Natural killer cell (primary cell): ENCODE data around the gene C18orf63. TPM values are rescaled to one million over a fixed set of nuclear protein-coding genes. Genes with fewer than 3 reads are reported as not detected.

Experiments
- ATAC-seq, 3 donors: fragments of 150-1000 bp in 2 of 3; fragments of 200-7000 bp in 1 of 3; cut with Tn5 transposase; 1 replicate in 1 of 3; 2 replicates in 2 of 3; pipeline ENCODE4 v1.10.0; 2021; ENCODE audit warnings: mild to moderate bottlenecking in 2 of 3, moderate library complexity in 2 of 3
- DNase-seq, 2 donors: peaks; one replicate each; pipeline versions ENCODE4 v3.0.0 to v3.0.0-alpha.2; 2013 to 2021; ENCODE audit warnings: mixed read lengths in 1 of 2
- H3K27ac ChIP-seq: one replicate; pipeline ENCODE4 v1.5.1; 2013; ENCODE audit warnings: mild to moderate bottlenecking, low read length
- H3K27me3 ChIP-seq: one replicate; pipeline ENCODE4 v1.6.1; 2013; ENCODE audit warnings: low read length; ENCODE audit not compliant: control insufficient read depth, insufficient read depth
- H3K36me3 ChIP-seq: one replicate; pipeline ENCODE4 v1.6.1; 2013; ENCODE audit warnings: low read length; ENCODE audit not compliant: control insufficient read depth, insufficient read depth
- H3K4me1 ChIP-seq: one replicate; pipeline ENCODE4 v1.6.1; 2013; ENCODE audit warnings: low read length; ENCODE audit not compliant: control insufficient read depth, insufficient read depth
- H3K4me3 ChIP-seq: one replicate; pipeline ENCODE4 v1.5.1; 2013; ENCODE audit warnings: low read length
- H3K9me3 ChIP-seq: one replicate; pipeline ENCODE4 v1.6.1; 2013; ENCODE audit warnings: low read length; ENCODE audit not compliant: control insufficient read depth, insufficient read depth
- H3K27ac Mint-ChIP-seq, 2 donors: one replicate each; pipeline ENCODE4 v1.8.0; 2022; ENCODE audit warnings: mild to moderate bottlenecking in 2 of 2, mixed read lengths in 2 of 2, moderate library complexity in 1 of 2
- H3K27me3 Mint-ChIP-seq, 2 donors: one replicate each; pipeline ENCODE4 v1.8.0; 2022; ENCODE audit warnings: low read depth in 2 of 2, mixed read lengths in 2 of 2
- H3K36me3 Mint-ChIP-seq: one replicate; pipeline ENCODE4 v1.8.0; 2022; ENCODE audit warnings: mixed read lengths
- H3K4me1 Mint-ChIP-seq, 2 donors: one replicate each; pipeline ENCODE4 v1.8.0; 2022; ENCODE audit warnings: mixed read lengths in 2 of 2
- H3K4me3 Mint-ChIP-seq: one replicate; pipeline ENCODE4 v1.8.0; 2022; ENCODE audit warnings: mild to moderate bottlenecking, moderate library complexity, mixed read lengths
- H3K9me3 Mint-ChIP-seq, 2 donors: one replicate each; pipeline ENCODE4 v1.8.0; 2022; ENCODE audit warnings: mixed read lengths in 2 of 2
- WGBS: methylation state at CpG from one replicate; pipeline ENCODE4 v1.1.7; 2013; ENCODE audit warnings: missing lambda C conversion rate; ENCODE audit not compliant: insufficient coverage; 5-methylcytosine and 5-hydroxymethylcytosine counted together
- intact Hi-C: fragments of 100-400 bp; cut with micrococcal nuclease; formaldehyde crosslinking; loops from one replicate; pipeline ENCODE4 v1.14.2; 2022
- total RNA-seq, 4 donors: library from RNA; stranded (reverse); fragments of 120-200 nt in 1 of 4; gene quantifications; one replicate each; pipeline versions ENCODE4 v1.2.3 to v1.2.4, GENCODE V29; 2013 to 2022
- TF ChIP-seq, protein P1 (sequence below): fragments of 200-600 bp; IDR thresholded peaks from one replicate; pipeline ENCODE4 v1.8.0; 2022; ENCODE audit warnings: antibody characterized with exemption

Gene C18orf63
- total RNA-seq, 3 donors from 2014 or later (not counting 1 experiment from before 2014, with no cell fraction given), result not detected

DNA sequence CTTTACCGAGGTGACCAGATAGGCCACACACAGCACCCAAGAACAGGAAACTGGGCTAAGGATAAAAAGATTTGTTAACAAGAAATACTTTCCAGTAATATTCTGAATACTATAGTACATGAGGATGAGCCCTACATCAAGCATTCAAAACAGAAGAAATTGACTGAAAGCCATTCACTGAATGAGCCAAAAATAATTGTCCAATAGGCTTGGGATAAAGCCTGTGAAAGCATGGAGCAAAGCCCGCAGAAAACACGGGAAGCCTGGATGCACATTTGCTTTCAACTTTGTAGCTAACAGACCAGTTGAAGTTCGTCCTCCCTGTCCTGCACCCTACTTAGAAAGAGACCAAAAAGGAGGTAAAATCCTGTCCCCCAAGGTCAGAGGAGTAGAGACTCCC is 85.2 kb downstream of the C18orf63 start:
- Histone ChIP-seq H3K27me3 (no peaks in the 10 kb centered on the region), H3K36me3 (no peaks in the 10 kb centered on the region), H3K27ac (no peak overlapping the region), H3K4me1 (peaks cover 3% of the 10 kb centered on the region), H3K4me3 (no peak overlapping the region), H3K9me3 (no peaks in the 10 kb centered on the region)
- ATAC-seq (no peak), DNase-seq (no peak)
- TF ChIP-seq, protein P1, sequence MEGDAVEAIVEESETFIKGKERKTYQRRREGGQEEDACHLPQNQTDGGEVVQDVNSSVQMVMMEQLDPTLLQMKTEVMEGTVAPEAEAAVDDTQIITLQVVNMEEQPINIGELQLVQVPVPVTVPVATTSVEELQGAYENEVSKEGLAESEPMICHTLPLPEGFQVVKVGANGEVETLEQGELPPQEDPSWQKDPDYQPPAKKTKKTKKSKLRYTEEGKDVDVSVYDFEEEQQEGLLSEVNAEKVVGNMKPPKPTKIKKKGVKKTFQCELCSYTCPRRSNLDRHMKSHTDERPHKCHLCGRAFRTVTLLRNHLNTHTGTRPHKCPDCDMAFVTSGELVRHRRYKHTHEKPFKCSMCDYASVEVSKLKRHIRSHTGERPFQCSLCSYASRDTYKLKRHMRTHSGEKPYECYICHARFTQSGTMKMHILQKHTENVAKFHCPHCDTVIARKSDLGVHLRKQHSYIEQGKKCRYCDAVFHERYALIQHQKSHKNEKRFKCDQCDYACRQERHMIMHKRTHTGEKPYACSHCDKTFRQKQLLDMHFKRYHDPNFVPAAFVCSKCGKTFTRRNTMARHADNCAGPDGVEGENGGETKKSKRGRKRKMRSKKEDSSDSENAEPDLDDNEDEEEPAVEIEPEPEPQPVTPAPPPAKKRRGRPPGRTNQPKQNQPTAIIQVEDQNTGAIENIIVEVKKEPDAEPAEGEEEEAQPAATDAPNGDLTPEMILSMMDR, result no peak
- Mint-ChIP-seq H3K4me3 (no peak overlapping the region), H3K27ac (no peak overlapping the region), H3K36me3 (no peaks in the 10 kb centered on the region), H3K9me3 (no peaks in the 10 kb centered on the region), H3K4me1 (no peaks in the 10 kb centered on the region), H3K27me3 (peaks cover 19 to 21% of the 10 kb centered on the region in 2 donors)
- intact Hi-C loops, result no loop called here
- 75% methylated on average over 4 of the region's 4 CpGs for WGBS

DNA sequence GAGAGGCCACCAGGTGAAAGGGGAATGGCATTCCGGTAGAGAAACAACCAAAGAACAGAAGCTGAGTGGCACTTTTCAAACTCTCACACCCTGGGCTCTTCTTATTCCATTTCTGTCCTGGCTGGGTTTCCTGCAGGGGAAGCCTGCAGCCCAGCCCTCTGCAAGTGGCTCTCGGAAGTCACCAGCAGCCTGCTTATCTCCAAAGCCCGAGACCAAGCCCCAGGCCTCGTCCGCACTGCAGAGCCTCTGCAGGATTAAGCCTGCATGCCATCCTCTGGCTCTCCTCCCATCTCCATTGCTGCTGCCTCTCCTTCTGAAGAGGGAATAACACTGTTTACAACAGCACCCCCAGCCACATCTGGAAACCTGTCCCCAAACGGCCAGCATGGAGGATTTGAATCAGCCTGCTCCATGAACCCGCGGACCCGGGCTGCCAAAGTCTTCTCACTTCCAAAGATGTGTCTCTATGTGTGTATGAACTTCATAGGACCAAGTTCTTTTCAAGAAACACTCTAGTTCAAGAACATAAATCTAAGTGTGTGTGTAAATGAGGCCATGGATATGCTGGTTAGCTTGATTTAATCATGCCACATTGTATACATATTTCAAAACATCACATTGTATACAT is 87.3 kb downstream of the C18orf63 start:
- Histone ChIP-seq H3K36me3 (no peaks in the 10 kb centered on the region), H3K4me3 (no peak overlapping the region), H3K9me3 (no peaks in the 10 kb centered on the region), H3K4me1 (peaks cover 3% of the 10 kb centered on the region), H3K27me3 (no peaks in the 10 kb centered on the region), H3K27ac (no peak overlapping the region)
- TF ChIP-seq, protein P1, result no peak
- H3K36me3 Mint-ChIP-seq, result no peaks in the 10 kb centered on the region
- H3K9me3 Mint-ChIP-seq, result no peaks in the 10 kb centered on the region
- WGBS, result 86% methylated on average over 9 of the region's 9 CpGs
- H3K4me1 Mint-ChIP-seq, result peaks cover 7% of the 10 kb centered on the region in 2 donors
- H3K4me3 Mint-ChIP-seq, result no peak overlapping the region
- DNase-seq (no peak), ATAC-seq (no peak)
- intact Hi-C loops, result no loop called here
- H3K27ac Mint-ChIP-seq, result no peak overlapping the region
- H3K27me3 Mint-ChIP-seq, result peaks cover 14 to 19% of the 10 kb centered on the region in 2 donors

DNA sequence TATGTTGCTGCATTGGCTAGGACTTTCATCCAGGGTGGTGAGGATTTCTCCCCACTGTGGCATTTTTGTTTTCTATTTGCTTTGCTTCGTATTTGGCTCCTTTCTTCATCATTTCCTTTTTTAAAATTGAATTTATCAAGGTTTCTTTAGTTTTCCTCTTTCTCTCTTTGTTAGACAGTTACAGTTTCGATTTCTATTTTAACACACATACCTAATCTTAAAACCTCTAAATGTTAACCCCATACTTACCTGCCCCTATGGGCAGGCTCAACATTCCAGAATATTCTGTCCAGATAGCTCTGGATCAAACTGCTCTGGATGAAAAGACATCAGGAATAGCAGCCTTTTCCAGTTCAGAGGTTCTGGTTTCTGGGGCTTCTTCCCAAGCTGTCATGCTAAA is 92.2 kb downstream of the C18orf63 start:
- Histone ChIP-seq H3K9me3 (no peaks in the 10 kb centered on the region), H3K4me3 (no peak overlapping the region), H3K36me3 (no peaks in the 10 kb centered on the region), H3K4me1 (peaks cover 3% of the 10 kb centered on the region), H3K27me3 (no peaks in the 10 kb centered on the region), H3K27ac (peak overlapping the region; percentile 47)
- Mint-ChIP-seq H3K27me3 (peaks cover 0 to 4% of the 10 kb centered on the region in 2 donors), H3K27ac (peak overlapping the region; percentile 26 to 69), H3K9me3 (no peaks in the 10 kb centered on the region), H3K4me1 (peaks cover 13 to 15% of the 10 kb centered on the region in 2 donors), H3K4me3 (peak overlapping the region; percentile 57), H3K36me3 (no peaks in the 10 kb centered on the region)
- TF ChIP-seq, protein P1, result no peak
- WGBS, result 4% methylated on average over 2 of the region's 2 CpGs
- intact Hi-C loops, result no loop called here
- ATAC-seq (no peak), DNase-seq (no peak)

Other genes starting within 250 kb of the C18orf63 start
- 1 to 10 TPM in 1 of 3 donors, under 1 TPM in 2; 0.50 to 2.6 (median 0.87) TPM for gene FBXO15, start 168.0 kb upstream of the C18orf63 start, total RNA-seq
- 10 to 100 TPM; 13.1 to 17.3 (median 16.1) TPM for gene TIMM21, start 167.3 kb upstream of the C18orf63 start, total RNA-seq
- gene CYB5A, start 23.9 kb upstream of the C18orf63 start, total RNA-seq, result 10 to 100 TPM; 10.4 to 14.6 (median 13.0) TPM
- gene DIPK1C, start 141.5 kb downstream of the C18orf63 start, total RNA-seq, result not detected
- 100 to 1,000 TPM; 147 to 167 (median 153) TPM for gene CNDP2, start 180.5 kb downstream of the C18orf63 start, total RNA-seq
- gene CNDP1, start 218.7 kb downstream of the C18orf63 start, total RNA-seq, result under 1 TPM; 0.31 to 0.60 (median 0.57) TPM